ENCODE measurements around the gene TNNT3.

Gene TNNT3

GRCh38 chr11:1887451-1888346 is 31.8 kb upstream of the TNNT3 start:
- no peak for TF ChIP-seq CTCF (IDR thresholded peaks at IDR 0.05; ENCODE audit: extremely low read depth, missing control alignments)

DNA sequence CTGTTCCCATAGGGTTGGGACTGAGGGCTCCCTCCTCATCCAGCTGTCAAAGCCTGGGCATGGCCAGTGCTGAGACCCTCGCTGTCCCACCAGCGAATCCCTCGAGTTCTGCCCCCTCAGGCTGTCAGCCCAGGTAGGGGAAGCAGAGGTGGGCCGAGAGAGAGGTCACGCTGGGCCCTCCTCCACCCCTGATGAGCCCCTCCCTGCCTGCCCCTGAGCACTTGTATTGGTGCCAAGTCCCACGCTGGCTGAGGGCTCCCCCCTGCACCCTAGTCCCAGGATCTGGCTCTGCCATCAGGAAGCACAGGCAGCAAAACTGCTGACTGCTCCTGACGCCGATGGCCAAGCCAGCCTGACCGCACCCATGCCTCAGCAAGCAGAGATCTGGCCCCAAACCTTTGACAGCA is 31.2 kb upstream of the TNNT3 start:
- DNase-seq (ENCODE audit: low spot score) = no peak
- no peak for TF ChIP-seq CTCF (IDR thresholded peaks at IDR 0.05; ENCODE audit: extremely low read depth, missing control alignments)

More at GRCh38 chr11:1887451-1888346, 31.8 kb upstream of the TNNT3 start:
- DNase-seq (ENCODE audit: low spot score) = no peak

- no peak for DNase-seq (ENCODE audit: low spot score)
- TF ChIP-seq CTCF (IDR thresholded peaks at IDR 0.05; ENCODE audit: extremely low read depth, missing control alignments) = no peak
Measured at GRCh38 chr11:1888811-1889210, 30.7 kb upstream of the TNNT3 start.

GRCh38 chr11:1889224-1889930 is 30.1 kb upstream of the TNNT3 start:
- peak; percentile 19 for DNase-seq (ENCODE audit: low spot score)
- no peak for TF ChIP-seq CTCF (IDR thresholded peaks at IDR 0.05; ENCODE audit: extremely low read depth, missing control alignments)

GRCh38 chr11:1889941-1890855 is 29.3 kb upstream of the TNNT3 start:
- DNase-seq (ENCODE audit: low spot score) = peak; percentile 47
- TF ChIP-seq CTCF (IDR thresholded peaks at IDR 0.05; ENCODE audit: extremely low read depth, missing control alignments) = no peak

DNA sequence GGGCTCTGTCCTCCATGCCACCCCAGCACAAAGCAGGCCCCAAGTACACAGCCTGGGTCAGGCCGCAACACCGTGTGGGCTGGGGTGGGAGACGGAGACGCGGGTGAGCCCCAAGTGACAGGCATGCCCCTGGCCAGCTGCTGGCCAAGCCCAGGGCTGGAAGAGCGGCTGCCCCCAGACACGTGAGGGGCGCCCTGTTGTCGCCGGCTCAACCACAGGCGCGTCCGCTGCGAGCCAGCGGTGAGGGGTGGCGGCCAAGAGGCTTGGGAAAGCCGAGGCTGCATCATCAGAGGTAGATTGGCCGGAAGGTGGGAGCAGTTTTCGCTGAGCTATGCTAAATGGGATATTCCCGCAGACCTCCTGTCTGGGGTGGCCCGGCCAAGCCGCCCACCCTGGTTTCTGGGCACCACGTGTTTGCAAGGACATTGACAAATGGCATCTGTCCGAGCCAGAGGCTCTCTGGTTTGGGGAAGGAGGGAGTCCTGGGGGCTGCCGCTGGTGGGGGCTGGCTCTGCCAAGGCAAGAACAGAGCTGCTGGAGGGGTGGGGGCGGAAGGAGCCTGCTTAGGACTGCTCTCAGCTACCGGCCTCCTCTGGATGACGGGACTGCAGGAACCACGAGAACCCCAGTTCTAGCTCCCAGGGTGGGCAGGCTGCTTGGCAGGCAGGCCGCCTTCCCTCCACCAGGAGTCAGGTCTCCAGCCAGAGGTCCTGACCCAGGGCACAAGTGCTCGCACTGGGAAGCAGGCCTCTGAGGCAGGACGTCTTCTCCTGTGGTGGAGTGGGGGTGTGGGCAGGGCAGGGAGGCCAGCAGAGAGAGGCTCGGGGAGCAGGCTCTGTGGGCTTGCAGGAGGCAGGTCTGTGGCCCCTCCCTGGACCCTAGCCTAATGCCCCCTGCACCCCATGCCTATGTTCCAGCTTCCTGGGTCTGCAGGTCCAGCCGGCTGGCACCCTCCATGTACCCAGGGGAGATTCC is 28.4 kb upstream of the TNNT3 start:
- peak; percentile 34 for DNase-seq (ENCODE audit: low spot score)
- no peak for TF ChIP-seq CTCF (IDR thresholded peaks at IDR 0.05; ENCODE audit: extremely low read depth, missing control alignments)
